ENCODE data around the gene KRT38. TPM values are rescaled to one million over a fixed set of nuclear protein-coding genes. Genes with fewer than 3 reads are reported as not detected.

Gene KRT38
- total RNA-seq = not detected

GRCh38 chr17:41440531-41441033, at the start of gene KRT38:
Gene KRT38 (minus strand): TSS chr17:41440983. CDS start chr17:41440921, 62 bp downstream.
- no peak for TF ChIP-seq CTCF (IDR thresholded peaks at IDR 0.05)
- TF ChIP-seq POLR2A (IDR thresholded peaks at IDR 0.05) = no peak
- no peaks in the 10 kb centered on the region for H3K36me3 ChIP-seq
- no peaks in the 10 kb centered on the region for H3K9me3 ChIP-seq
- DNase-seq = no peak
- no peak within 1 kb of the TSS for H3K27ac ChIP-seq
- H3K27me3 ChIP-seq = no peaks in the 10 kb centered on the region
- no peaks in the 10 kb centered on the region for H3K4me1 ChIP-seq
- H3K4me3 ChIP-seq = no peak within 1 kb of the TSS

GRCh38 chr17:41489531-41489930, 48.7 kb upstream of the KRT38 start, which contains the start of gene KRT36:
Gene KRT36 (minus strand): TSS chr17:41489910. CDS start chr17:41489864, 46 bp downstream.
- Histone ChIP-seq H3K27ac (no peak within 1 kb of the TSS), H3K9me3 (no peaks in the 10 kb centered on the region), H3K4me3 (no peak within 1 kb of the TSS), H3K27me3 (no peaks in the 10 kb centered on the region), H3K36me3 (no peaks in the 10 kb centered on the region), H3K4me1 (peaks cover 0 to 6% (median 0%) of the 10 kb centered on the region in 4 donors)
- peak in 1 of 3 donors; percentile 31 for DNase-seq
- no peak for TF ChIP-seq CTCF (IDR thresholded peaks at IDR 0.05)
- no peak for TF ChIP-seq POLR2A (IDR thresholded peaks at IDR 0.05)

GRCh38 chr17:41486809-41487530, 46.2 kb upstream of the KRT38 start:
- Histone ChIP-seq H3K27me3 (no peaks in the 10 kb centered on the region), H3K9me3 (no peaks in the 10 kb centered on the region), H3K36me3 (no peaks in the 10 kb centered on the region), H3K4me3 (no peak overlapping the region), H3K27ac (no peak overlapping the region), H3K4me1 (no peaks in the 10 kb centered on the region)
- DNase-seq = peak in 2 of 3 donors; percentile 80 to 83
- TF ChIP-seq CTCF (IDR thresholded peaks at IDR 0.05) = peak in 4 of 6 experiments; percentile 41 to 70 (median 58)
- TF ChIP-seq POLR2A (IDR thresholded peaks at IDR 0.05) = no peak

GRCh38 chr17:41486316-41486715, 45.5 kb upstream of the KRT38 start:
- Histone ChIP-seq H3K27ac (no peak overlapping the region), H3K9me3 (no peaks in the 10 kb centered on the region), H3K27me3 (no peaks in the 10 kb centered on the region), H3K36me3 (no peaks in the 10 kb centered on the region), H3K4me3 (no peak overlapping the region), H3K4me1 (no peaks in the 10 kb centered on the region)
- no peak for TF ChIP-seq POLR2A (IDR thresholded peaks at IDR 0.05)
- TF ChIP-seq CTCF (IDR thresholded peaks at IDR 0.05) = no peak
- peak in 1 of 3 donors; percentile 37 for DNase-seq

- TF ChIP-seq POLR2A (IDR thresholded peaks at IDR 0.05) = no peak
- no peak for TF ChIP-seq CTCF (IDR thresholded peaks at IDR 0.05)
- DNase-seq = no peak
- Histone ChIP-seq H3K9me3 (no peaks in the 10 kb centered on the region), H3K4me3 (no peak overlapping the region), H3K36me3 (no peaks in the 10 kb centered on the region), H3K4me1 (no peaks in the 10 kb centered on the region), H3K27ac (no peak overlapping the region), H3K27me3 (no peaks in the 10 kb centered on the region)
Observed at GRCh38 chr17:41484920-41485904, 44.4 kb upstream of the KRT38 start.
